Omental fat pad (tissue), 4 donors: ENCODE data around the gene SOAT1. TPM values are rescaled to one million over a fixed set of nuclear protein-coding genes. Genes with fewer than 3 reads are reported as not detected.

ENCODE experiments used
- ATAC-seq: fragments of 150-250 bp; one replicate; pipeline ENCODE4 v1.9.1; 2016; ENCODE audit warnings: mild to moderate bottlenecking, moderate library complexity; ENCODE audit not compliant: low FRiP score
- DNase-seq: peaks from one replicate; pipeline ENCODE4 v3.0.0-alpha.2; 2019; ENCODE audit warnings: low spot score
- total RNA-seq, 4 donors: library from RNA; depleted of rRNA; stranded (reverse); fragments of >200 nt; gene quantifications; one replicate each; pipeline ENCODE4 v1.1.0, GENCODE V29; 2016
- TF ChIP-seq, protein P1 (sequence below), 3 donors: fragments of 450-650 bp; IDR thresholded peaks; one replicate each; pipeline ENCODE4 v1.5.1; 2016 to 2017; ENCODE audit warnings: antibody characterized with exemption in 3 of 3, mild to moderate bottlenecking in 3 of 3, moderate library complexity in 2 of 3

Gene SOAT1
- total RNA-seq, 4 donors from 2014 or later = 20.2 to 46.5 (median 25.3) TPM

DNA sequence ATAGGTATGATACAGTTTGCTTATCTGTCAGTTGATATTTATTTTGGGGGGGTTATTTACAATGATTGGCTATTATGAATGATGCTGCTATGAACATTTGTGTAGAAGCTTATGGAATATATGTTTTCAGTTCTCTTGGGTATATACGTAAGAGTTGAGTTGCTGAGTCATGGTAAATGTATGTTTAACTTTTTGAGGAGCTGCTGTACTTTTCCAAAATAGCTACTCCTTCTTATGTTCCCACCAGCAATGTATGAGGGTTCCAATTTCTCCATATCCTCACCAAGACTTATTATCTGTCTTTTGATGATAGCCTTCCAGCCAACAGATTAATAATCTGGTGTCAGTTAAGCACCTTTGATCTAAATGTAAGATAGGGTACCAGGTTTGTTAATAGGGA is 11.9 kb downstream of the SOAT1 start:
- no peak for DNase-seq
- TF ChIP-seq, protein P1, sequence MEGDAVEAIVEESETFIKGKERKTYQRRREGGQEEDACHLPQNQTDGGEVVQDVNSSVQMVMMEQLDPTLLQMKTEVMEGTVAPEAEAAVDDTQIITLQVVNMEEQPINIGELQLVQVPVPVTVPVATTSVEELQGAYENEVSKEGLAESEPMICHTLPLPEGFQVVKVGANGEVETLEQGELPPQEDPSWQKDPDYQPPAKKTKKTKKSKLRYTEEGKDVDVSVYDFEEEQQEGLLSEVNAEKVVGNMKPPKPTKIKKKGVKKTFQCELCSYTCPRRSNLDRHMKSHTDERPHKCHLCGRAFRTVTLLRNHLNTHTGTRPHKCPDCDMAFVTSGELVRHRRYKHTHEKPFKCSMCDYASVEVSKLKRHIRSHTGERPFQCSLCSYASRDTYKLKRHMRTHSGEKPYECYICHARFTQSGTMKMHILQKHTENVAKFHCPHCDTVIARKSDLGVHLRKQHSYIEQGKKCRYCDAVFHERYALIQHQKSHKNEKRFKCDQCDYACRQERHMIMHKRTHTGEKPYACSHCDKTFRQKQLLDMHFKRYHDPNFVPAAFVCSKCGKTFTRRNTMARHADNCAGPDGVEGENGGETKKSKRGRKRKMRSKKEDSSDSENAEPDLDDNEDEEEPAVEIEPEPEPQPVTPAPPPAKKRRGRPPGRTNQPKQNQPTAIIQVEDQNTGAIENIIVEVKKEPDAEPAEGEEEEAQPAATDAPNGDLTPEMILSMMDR (IDR thresholded peaks at IDR 0.05) = no peak
- no peak for ATAC-seq

DNA sequence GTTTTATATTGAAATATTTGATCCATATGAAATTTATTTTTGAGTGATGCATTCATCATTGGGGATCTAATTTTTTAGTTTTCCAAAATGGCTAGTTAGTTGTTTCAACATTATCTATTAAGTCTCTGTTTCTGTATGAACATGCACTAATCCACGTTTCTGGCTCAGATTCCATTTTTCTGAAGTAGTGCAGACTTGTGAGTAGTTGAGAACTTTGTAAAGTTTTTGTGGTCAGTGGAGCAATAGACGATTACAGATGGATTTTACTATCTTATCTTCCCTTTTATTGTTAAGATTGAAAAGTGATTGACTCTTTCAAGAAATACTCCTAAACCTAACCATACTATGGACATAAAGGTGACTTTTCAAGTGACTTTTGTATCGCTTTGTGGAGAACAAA is 16.7 kb downstream of the SOAT1 start:
- no peak for DNase-seq
- no peak for ATAC-seq
- TF ChIP-seq, protein P1 (IDR thresholded peaks at IDR 0.05) = no peak

DNA sequence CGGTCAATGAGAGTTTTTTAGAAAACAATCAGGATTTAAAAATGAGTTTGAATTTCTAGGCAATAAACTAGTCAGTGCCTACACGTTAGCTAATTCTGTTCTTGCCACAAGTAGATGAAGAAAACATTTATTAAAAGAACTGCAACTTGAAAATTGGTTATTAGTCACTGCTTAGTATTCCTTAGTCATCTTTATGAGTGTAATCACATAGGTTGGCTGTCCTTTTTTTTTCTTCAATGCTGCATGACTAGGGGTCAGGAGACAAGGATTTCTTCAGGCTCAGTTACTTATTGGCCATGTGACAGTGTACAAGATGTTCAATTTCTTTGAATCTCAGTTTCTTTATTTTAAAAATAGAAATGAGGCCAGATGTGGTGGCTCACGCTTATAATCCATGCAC is 17.1 kb downstream of the SOAT1 start:
- TF ChIP-seq, protein P1 (IDR thresholded peaks at IDR 0.05) = no peak
- DNase-seq (no peak), ATAC-seq (peak; percentile 70)

DNA sequence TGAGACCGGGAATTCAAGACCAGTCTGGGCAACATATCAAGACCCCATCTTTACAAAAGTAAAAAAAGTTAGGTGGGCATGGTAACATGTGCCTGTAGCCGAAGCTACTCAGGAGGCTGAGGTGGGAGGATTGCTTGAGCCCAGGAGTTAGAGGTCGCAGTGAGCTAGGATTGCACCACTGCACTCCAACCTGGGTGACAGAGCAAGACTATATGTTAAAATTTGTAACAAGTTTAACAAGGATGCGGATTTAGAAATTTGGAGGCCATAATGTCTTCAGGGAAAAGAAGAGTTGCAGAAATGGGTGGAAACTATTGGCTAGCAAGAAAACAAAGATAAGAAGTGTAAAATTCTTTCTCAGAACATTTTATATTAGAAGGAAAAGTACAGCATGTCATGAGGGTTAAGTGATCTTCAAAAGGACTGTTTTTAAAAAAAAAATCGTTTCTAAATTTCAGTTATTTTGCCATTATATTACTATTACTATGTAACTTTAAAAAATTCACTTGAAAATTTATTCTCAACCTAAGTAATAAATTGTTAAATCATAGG is 17.6 kb downstream of the SOAT1 start:
- TF ChIP-seq, protein P1 (IDR thresholded peaks at IDR 0.05) = no peak
- DNase-seq (no peak), ATAC-seq (peak; percentile 37)

DNA sequence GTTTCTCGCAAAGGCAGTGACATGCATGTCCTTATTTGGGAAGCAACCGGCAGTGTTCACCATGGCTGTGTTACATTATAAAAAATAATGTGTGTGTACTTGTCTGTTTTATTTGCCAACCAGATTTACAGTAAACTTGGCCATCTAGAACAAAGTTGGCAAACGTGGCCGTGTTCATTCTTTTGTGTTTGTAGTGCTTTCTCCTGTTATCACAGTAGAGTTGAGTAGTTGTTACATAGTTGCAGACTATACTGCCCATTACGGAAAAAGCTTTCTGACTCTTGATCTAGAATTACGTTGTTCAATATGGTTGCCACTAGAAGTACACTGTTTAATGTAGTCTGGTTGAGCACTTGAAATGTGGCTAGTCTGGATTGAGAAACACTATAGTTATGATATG is 19.4 kb downstream of the SOAT1 start:
- DNase-seq (no peak), ATAC-seq (no peak)
- TF ChIP-seq, protein P1 (IDR thresholded peaks at IDR 0.05) = no peak

DNA sequence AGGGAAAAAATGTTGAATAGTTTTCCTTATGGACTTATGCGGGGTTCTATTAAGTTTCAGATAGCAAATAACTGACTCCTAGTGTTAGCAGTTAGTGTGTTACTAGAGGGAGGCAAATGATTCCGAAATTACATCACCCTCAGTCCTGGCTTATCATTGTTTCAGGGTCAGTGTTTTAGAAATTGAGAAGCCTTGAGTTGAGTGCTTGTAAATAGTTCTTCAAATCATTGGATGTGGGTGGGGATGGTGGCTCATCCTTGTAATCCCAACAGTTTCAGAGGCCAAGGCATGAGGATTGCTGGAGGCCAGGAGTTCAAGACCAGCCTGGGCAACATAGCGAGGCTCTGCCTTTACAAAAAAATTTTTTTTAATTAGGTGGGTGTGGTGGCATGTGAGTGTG is 21.3 kb downstream of the SOAT1 start:
- no peak for DNase-seq
- no peak for ATAC-seq
- TF ChIP-seq, protein P1 (IDR thresholded peaks at IDR 0.05) = no peak

DNA sequence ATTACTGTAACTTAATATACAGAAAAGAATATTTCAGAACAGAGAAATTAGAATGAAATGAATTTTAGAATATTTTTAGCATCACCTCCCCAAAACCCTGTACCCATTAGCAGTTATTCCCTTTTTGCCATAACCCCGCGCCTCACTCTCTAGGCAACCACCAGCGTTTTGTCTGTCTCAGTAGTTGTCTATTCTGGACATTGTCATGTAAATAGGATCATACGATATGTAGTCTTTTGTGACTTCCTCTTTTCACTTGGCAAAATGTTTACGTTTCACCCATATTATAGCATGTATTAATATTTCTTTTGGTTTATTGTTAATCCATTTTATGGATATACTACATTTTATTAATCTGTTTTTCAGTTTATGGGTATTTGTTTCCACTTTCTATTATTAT is 24.9 kb downstream of the SOAT1 start:
- no peak for DNase-seq
- TF ChIP-seq, protein P1 (IDR thresholded peaks at IDR 0.05) = no peak
- ATAC-seq = no peak
